HEK293 (cell line): ENCODE data around the gene CCDC195.

Experiments
- CTCF ChIA-PET: fragments of 350-600 bp; formaldehyde crosslinking; extraction: SDS; loops from one replicate; lab custom pipeline; 2021; ENCODE audit warnings: antibody characterized with exemption; lab: Yijun Ruan, JAX
- POLR2A ChIA-PET: fragments of 300-600 bp; formaldehyde crosslinking; extraction: SDS; loops from one replicate; lab custom pipeline; 2020; ENCODE audit warnings: antibody characterized with exemption, inconsistent platforms; lab: Yijun Ruan, JAX
- H3K27ac ChIP-seq: fragments of 200-500 bp; sonication (Bioruptor generic); 2 replicates; pipeline ENCODE4 v1.5.1; 2014; ENCODE audit warnings: low read depth, low read length, control low read depth, inconsistent platforms; ENCODE audit errors: extremely low read depth
- H3K36me3 ChIP-seq, 2 experiments: fragments of 200-500 bp in 1 of 2; sonication (Bioruptor generic) in 1 of 2; 1 replicate in 1 of 2; 2 replicates in 1 of 2; pipeline ENCODE4 v1.5.1; 2014 to 2017; ENCODE audit warnings: inconsistent platforms in 2 of 2, low read length in 2 of 2; ENCODE audit not compliant: control insufficient read depth in 2 of 2, insufficient read depth in 1 of 2
- H3K4me1 ChIP-seq: fragments of 200-500 bp; sonication (Bioruptor generic); 2 replicates; pipeline ENCODE4 v1.5.1; 2014; ENCODE audit warnings: mild to moderate bottlenecking, low read length, inconsistent platforms; ENCODE audit not compliant: control insufficient read depth, insufficient read depth
- H3K4me3 ChIP-seq: 2 replicates; pipeline ENCODE4 v1.5.1; 2011; ENCODE audit warnings: low read depth, mild to moderate bottlenecking, control low read depth, low read length, moderate library complexity
- H3K9me3 ChIP-seq: fragments of 200-500 bp; sonication (Bioruptor generic); 2 replicates; pipeline ENCODE4 v1.5.1; 2014; ENCODE audit warnings: low read depth, low read length, inconsistent platforms; ENCODE audit not compliant: control insufficient read depth, insufficient read depth
- FEZF1 ChIP-seq: fragments of 450-650 bp; formaldehyde crosslinking; IDR thresholded peaks from 2 replicates; pipeline ENCODE4 v1.5.1; 2016; ENCODE audit warnings: missing biosample characterization, missing genetic modification characterization
- GLIS2 ChIP-seq: fragments of 450-650 bp; formaldehyde crosslinking; IDR thresholded peaks from 2 replicates; pipeline ENCODE4 v1.5.1; 2016; ENCODE audit warnings: missing biosample characterization, missing genetic modification characterization
- SCRT2 ChIP-seq: fragments of 450-650 bp; formaldehyde crosslinking; IDR thresholded peaks from 2 replicates; pipeline ENCODE4 v1.5.1; 2016; ENCODE audit warnings: missing biosample characterization, missing genetic modification characterization
- SP2 ChIP-seq: fragments of 450-650 bp; formaldehyde crosslinking; IDR thresholded peaks from 2 replicates; pipeline ENCODE4 v1.5.1; 2016; ENCODE audit warnings: missing biosample characterization, missing genetic modification characterization
- SP7 ChIP-seq: fragments of 450-650 bp; formaldehyde crosslinking; IDR thresholded peaks from 2 replicates; pipeline ENCODE4 v1.5.1; 2016; ENCODE audit warnings: missing biosample characterization, missing genetic modification characterization
- TCF7L2 ChIP-seq: IDR thresholded peaks from 2 replicates; pipeline ENCODE4 v1.6.1; 2011; ENCODE audit warnings: low read depth, mild to moderate bottlenecking, inconsistent platforms, low read length, moderate library complexity, borderline replicate concordance
- YY2 ChIP-seq: fragments of 450-650 bp; formaldehyde crosslinking; IDR thresholded peaks from 2 replicates; pipeline ENCODE4 v1.5.1; 2016; ENCODE audit warnings: missing biosample characterization, missing genetic modification characterization
- ZBTB17 ChIP-seq: fragments of 450-650 bp; formaldehyde crosslinking; IDR thresholded peaks from 2 replicates; pipeline ENCODE4 v1.5.1; 2016; ENCODE audit warnings: missing biosample characterization, missing genetic modification characterization
- ZBTB7A ChIP-seq: fragments of 450-650 bp; formaldehyde crosslinking; IDR thresholded peaks from 2 replicates; pipeline ENCODE4 v1.5.1; 2016; ENCODE audit warnings: low read depth, missing biosample characterization, missing genetic modification characterization
- ZNF133 ChIP-seq: fragments of 450-650 bp; formaldehyde crosslinking; IDR thresholded peaks from 2 replicates; pipeline ENCODE4 v1.5.1; 2016; ENCODE audit warnings: missing biosample characterization, missing genetic modification characterization
- ZNF155 ChIP-seq: fragments of 450-650 bp; formaldehyde crosslinking; IDR thresholded peaks from 2 replicates; pipeline ENCODE4 v1.5.1; 2016; ENCODE audit warnings: missing biosample characterization, missing genetic modification characterization
- ZNF16 ChIP-seq: fragments of 450-650 bp; formaldehyde crosslinking; IDR thresholded peaks from 2 replicates; pipeline ENCODE4 v1.5.1; 2016; ENCODE audit warnings: low read depth, missing biosample characterization, missing genetic modification characterization
- ZNF391 ChIP-seq: fragments of 450-650 bp; formaldehyde crosslinking; IDR thresholded peaks from 2 replicates; pipeline ENCODE4 v1.5.1; 2016; ENCODE audit warnings: low read depth, missing biosample characterization, missing genetic modification characterization, borderline replicate concordance
- ZNF394 ChIP-seq: fragments of 450-650 bp; formaldehyde crosslinking; IDR thresholded peaks from 2 replicates; pipeline ENCODE4 v1.5.1; 2016; ENCODE audit warnings: missing biosample characterization, missing genetic modification characterization, mild to moderate bottlenecking, moderate library complexity, borderline replicate concordance
- ZNF404 ChIP-seq: fragments of 450-650 bp; formaldehyde crosslinking; IDR thresholded peaks from 2 replicates; pipeline ENCODE4 v1.5.1; 2017; ENCODE audit warnings: missing biosample characterization, missing genetic modification characterization
- ZNF426 ChIP-seq: fragments of 450-650 bp; formaldehyde crosslinking; IDR thresholded peaks from 2 replicates; pipeline ENCODE4 v1.5.1; 2017; ENCODE audit warnings: missing biosample characterization, missing genetic modification characterization, mild to moderate bottlenecking, inconsistent platforms, moderate library complexity
- ZNF521 ChIP-seq: fragments of 450-650 bp; formaldehyde crosslinking; IDR thresholded peaks from 2 replicates; pipeline ENCODE4 v1.5.1; 2017; ENCODE audit warnings: missing biosample characterization, mild to moderate bottlenecking, missing genetic modification characterization
- ZNF558 ChIP-seq: fragments of 450-650 bp; formaldehyde crosslinking; IDR thresholded peaks from 2 replicates; pipeline ENCODE4 v1.5.1; 2016; ENCODE audit warnings: missing biosample characterization, missing genetic modification characterization
- ZNF610 ChIP-seq: fragments of 450-650 bp; formaldehyde crosslinking; IDR thresholded peaks from 2 replicates; pipeline ENCODE4 v1.5.1; 2016; ENCODE audit warnings: missing biosample characterization, missing genetic modification characterization, borderline replicate concordance
- ZNF677 ChIP-seq: fragments of 450-650 bp; IDR thresholded peaks from 2 replicates; pipeline ENCODE4 v1.5.0; 2018; ENCODE audit warnings: missing biosample characterization, mild to moderate bottlenecking, missing genetic modification characterization, moderate library complexity
- ZSCAN23 ChIP-seq: fragments of 450-650 bp; formaldehyde crosslinking; IDR thresholded peaks from 2 replicates; pipeline ENCODE4 v1.5.1; 2016; ENCODE audit warnings: missing biosample characterization, missing genetic modification characterization
- TF ChIP-seq, protein P1 (sequence below): fragments of 450-650 bp; formaldehyde crosslinking; IDR thresholded peaks from 2 replicates; pipeline ENCODE4 v1.5.1; 2016; ENCODE audit warnings: missing biosample characterization, missing genetic modification characterization, low read depth
- TF ChIP-seq, protein P2 (sequence below): fragments of 450-650 bp; formaldehyde crosslinking; IDR thresholded peaks from 2 replicates; pipeline ENCODE4; 2016; ENCODE audit warnings: missing biosample characterization, missing genetic modification characterization
- TF ChIP-seq, protein P3 (sequence below): fragments of 450-650 bp; formaldehyde crosslinking; IDR thresholded peaks from 2 replicates; pipeline ENCODE4 v1.5.1; 2016; ENCODE audit warnings: missing biosample characterization, missing genetic modification characterization
- TF ChIP-seq, protein P4 (sequence below): fragments of 450-650 bp; formaldehyde crosslinking; IDR thresholded peaks from 2 replicates; pipeline ENCODE4 v1.5.1; 2017; ENCODE audit warnings: missing biosample characterization, missing genetic modification characterization

The CCDC195 gene

DNA sequence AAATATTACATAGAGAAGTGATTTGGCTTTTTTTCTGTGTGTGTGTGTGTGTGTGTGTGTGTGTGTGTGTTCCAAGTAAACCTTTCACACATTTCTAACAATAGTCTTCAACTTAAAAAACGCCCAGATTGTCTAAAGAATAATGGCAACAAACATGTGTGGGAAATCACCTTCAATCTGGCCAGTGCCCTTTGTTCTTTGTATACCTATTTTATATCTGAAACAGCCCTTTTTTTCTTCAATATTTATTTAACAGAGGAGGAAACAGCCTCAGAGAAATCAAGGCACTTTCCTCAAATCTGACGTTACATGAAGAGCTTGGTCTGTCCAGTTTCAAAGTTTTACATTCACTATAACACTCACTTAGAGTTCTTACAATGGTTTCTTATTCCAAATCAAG lies 25.3 kb downstream of the CCDC195 start:
- ChIA-PET CTCF (no interaction called here), POLR2A (no interaction called here)
- no peak for TF ChIP-seq ZNF677 (tag by site-specific recombination)
- TF ChIP-seq, protein P1, sequence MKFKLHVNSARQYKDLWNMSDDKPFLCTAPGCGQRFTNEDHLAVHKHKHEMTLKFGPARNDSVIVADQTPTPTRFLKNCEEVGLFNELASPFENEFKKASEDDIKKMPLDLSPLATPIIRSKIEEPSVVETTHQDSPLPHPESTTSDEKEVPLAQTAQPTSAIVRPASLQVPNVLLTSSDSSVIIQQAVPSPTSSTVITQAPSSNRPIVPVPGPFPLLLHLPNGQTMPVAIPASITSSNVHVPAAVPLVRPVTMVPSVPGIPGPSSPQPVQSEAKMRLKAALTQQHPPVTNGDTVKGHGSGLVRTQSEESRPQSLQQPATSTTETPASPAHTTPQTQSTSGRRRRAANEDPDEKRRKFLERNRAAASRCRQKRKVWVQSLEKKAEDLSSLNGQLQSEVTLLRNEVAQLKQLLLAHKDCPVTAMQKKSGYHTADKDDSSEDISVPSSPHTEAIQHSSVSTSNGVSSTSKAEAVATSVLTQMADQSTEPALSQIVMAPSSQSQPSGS (tag by site-specific recombination), result no peak
- no peak for TF ChIP-seq ZNF133
- TF ChIP-seq, protein P2, sequence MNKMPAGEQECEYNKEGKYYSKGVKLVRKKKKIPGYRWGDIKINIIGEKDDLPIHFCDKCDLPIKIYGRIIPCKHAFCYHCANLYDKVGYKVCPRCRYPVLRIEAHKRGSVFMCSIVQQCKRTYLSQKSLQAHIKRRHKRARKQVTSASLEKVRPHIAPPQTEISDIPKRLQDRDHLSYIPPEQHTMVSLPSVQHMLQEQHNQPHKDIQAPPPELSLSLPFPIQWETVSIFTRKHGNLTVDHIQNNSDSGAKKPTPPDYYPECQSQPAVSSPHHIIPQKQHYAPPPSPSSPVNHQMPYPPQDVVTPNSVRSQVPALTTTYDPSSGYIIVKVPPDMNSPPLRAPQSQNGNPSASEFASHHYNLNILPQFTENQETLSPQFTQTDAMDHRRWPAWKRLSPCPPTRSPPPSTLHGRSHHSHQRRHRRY (tag by site-specific recombination), result no peak
- TF ChIP-seq FEZF1 (tag by site-specific recombination), result no peak
- no peak for TF ChIP-seq ZNF521 (tag by site-specific recombination)
- TF ChIP-seq ZBTB17 (tag by site-specific recombination), result no peak
- TF ChIP-seq, protein P3, sequence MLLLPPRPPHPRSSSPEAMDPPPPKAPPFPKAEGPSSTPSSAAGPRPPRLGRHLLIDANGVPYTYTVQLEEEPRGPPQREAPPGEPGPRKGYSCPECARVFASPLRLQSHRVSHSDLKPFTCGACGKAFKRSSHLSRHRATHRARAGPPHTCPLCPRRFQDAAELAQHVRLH, result no peak
- TF ChIP-seq ZNF155, result no peak
- no peak for TF ChIP-seq ZNF394 (tag by site-specific recombination)
- no peak for TF ChIP-seq ZNF391 (tag by site-specific recombination)
- no peak for TF ChIP-seq ZNF610
- no peak overlapping the region for H3K4me3 ChIP-seq
- H3K27ac ChIP-seq, result no peak overlapping the region
- no peaks in the 10 kb centered on the region for H3K36me3 ChIP-seq
- no peaks in the 10 kb centered on the region for H3K9me3 ChIP-seq
- no peaks in the 10 kb centered on the region for H3K4me1 ChIP-seq

DNA sequence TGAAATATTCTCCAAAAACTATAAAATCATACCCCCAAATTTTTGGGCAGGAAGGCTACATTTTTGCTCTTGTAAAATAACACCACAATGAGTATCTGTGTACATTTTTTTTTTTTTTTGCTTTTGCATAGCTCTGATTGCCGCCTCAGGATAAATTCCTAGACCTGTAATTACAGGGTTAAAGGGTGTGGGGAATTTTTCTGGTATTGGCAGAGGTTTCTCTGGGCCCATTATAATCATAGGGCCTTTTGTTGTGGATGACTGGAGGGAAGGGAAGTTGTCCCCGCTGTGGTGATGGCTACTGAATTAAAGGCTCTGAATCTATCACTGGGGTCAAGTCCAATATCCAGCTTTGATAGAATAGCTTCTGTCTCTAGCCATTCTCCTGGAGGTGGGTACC lies 26.6 kb downstream of the CCDC195 start:
- Histone ChIP-seq H3K4me1 (no peaks in the 10 kb centered on the region), H3K4me3 (no peak overlapping the region), H3K36me3 (no peaks in the 10 kb centered on the region), H3K27ac (no peak overlapping the region), H3K9me3 (no peaks in the 10 kb centered on the region)
- TF ChIP-seq ZSCAN23 (tag by site-specific recombination) (no peak), SP7 (tag by site-specific recombination) (peak; percentile 71), TCF7L2 (no peak), GLIS2 (tag by site-specific recombination) (no peak)
- TF ChIP-seq, protein P4, sequence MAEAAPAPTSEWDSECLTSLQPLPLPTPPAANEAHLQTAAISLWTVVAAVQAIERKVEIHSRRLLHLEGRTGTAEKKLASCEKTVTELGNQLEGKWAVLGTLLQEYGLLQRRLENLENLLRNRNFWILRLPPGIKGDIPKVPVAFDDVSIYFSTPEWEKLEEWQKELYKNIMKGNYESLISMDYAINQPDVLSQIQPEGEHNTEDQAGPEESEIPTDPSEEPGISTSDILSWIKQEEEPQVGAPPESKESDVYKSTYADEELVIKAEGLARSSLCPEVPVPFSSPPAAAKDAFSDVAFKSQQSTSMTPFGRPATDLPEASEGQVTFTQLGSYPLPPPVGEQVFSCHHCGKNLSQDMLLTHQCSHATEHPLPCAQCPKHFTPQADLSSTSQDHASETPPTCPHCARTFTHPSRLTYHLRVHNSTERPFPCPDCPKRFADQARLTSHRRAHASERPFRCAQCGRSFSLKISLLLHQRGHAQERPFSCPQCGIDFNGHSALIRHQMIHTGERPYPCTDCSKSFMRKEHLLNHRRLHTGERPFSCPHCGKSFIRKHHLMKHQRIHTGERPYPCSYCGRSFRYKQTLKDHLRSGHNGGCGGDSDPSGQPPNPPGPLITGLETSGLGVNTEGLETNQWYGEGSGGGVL (tag by site-specific recombination), result no peak
- ChIA-PET CTCF (interaction anchor here (0.7 kb wide), 1 partner anchor 305 kb away, joined by 3 read pairs; no protein-coding TSS in a partner anchor), POLR2A (no interaction called here)

DNA sequence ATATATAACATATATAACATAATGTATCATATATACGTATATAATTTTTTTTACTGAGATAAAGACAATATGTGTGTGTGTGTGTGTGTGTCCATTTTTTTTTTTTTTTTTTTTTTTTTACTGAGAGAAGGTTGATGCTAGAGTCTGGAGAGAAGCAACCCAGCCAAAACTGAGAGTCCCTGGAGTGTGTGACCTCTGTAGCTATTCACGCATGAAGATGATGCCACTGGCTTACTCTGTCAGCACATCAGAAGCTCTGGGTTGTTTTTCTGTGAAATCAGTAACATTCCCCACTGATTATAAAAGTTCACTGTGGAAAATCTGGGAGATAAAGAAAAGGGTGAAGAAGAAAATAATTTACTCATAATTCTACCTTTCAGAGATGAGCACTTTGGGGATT lies 27.2 kb downstream of the CCDC195 start:
- Histone ChIP-seq H3K9me3 (no peaks in the 10 kb centered on the region), H3K4me3 (no peak overlapping the region), H3K4me1 (no peaks in the 10 kb centered on the region), H3K36me3 (no peaks in the 10 kb centered on the region), H3K27ac (no peak overlapping the region)
- POLR2A ChIA-PET, result no interaction called here
- no peak for TF ChIP-seq ZNF426 (tag by site-specific recombination)
- TF ChIP-seq ZNF133, result no peak
- no peak for TF ChIP-seq YY2 (tag by site-specific recombination)
- no peak for TF ChIP-seq ZNF404 (tag by site-specific recombination)
- no peak for TF ChIP-seq SCRT2 (tag by site-specific recombination)
- TF ChIP-seq ZNF16 (tag by site-specific recombination), result no peak
- no peak for TF ChIP-seq ZNF558
- TF ChIP-seq ZBTB7A (tag by site-specific recombination), result no peak
- TF ChIP-seq SP2 (tag by site-specific recombination), result no peak
- CTCF ChIA-PET, result interaction anchor here (0.7 kb wide), 1 partner anchor 830 kb away, joined by 3 read pairs; no protein-coding TSS in a partner anchor
